WTC11 (cell line): Measurements from ENCODE around the gene HACD1. TPM values are rescaled to one million over a fixed set of nuclear protein-coding genes. Genes with fewer than 3 reads are reported as not detected.
A peak's percentile ranks its signal among the peaks of the same experiment; 100 is the strongest.

Experiments
- ATAC-seq: fragments of 200-7000 bp; cut with Tn5 transposase; 2 replicates; pipeline ENCODE4 v1.10.0; 2021; ENCODE audit warnings: mild to moderate bottlenecking, moderate library complexity
- CTCF ChIA-PET: fragments of 300-600 bp; sonication (Branson Sonifier 250); formaldehyde crosslinking; loops from one replicate; lab custom pipeline; 2021; ENCODE audit warnings: antibody characterized with exemption; lab: Charles Lee
- POLR2A ChIA-PET: fragments of 350-600 bp; sonication (Branson Sonifier 250); formaldehyde crosslinking; loops from one replicate; lab custom pipeline; 2021; ENCODE audit warnings: antibody characterized with exemption; lab: Charles Lee
- DNase-seq: peaks from one replicate; pipeline ENCODE4 v3.0.0; 2021; ENCODE audit warnings: low spot score
- H3K27ac Mint-ChIP-seq: 2 replicates; pipeline ENCODE4 v1.8.0; 2021; ENCODE audit warnings: mixed read lengths
- H3K27me3 Mint-ChIP-seq: 2 replicates; pipeline ENCODE4 v1.8.0; 2021; ENCODE audit warnings: low read depth, mild to moderate bottlenecking, moderate library complexity, mixed read lengths
- H3K36me3 Mint-ChIP-seq: 2 replicates; pipeline ENCODE4 v1.8.0; 2021; ENCODE audit warnings: mixed read lengths
- H3K4me1 Mint-ChIP-seq: 2 replicates; pipeline ENCODE4 v1.8.0; 2022; ENCODE audit warnings: mixed read lengths
- H3K4me3 Mint-ChIP-seq: 2 replicates; pipeline ENCODE4 v1.8.0; 2021; ENCODE audit warnings: mild to moderate bottlenecking, moderate library complexity, mixed read lengths
- H3K9me3 Mint-ChIP-seq: 2 replicates; pipeline ENCODE4 v1.8.0; 2021; ENCODE audit warnings: mixed read lengths
- AR ChIP-seq: fragments of 250-450 bp; sonication (Bioruptor Pico); IDR thresholded peaks from 2 replicates; pipeline ENCODE4 v1.9.0; 2021; ENCODE audit warnings: mild to moderate bottlenecking
- CREB1 ChIP-seq: sonication (generic); formaldehyde crosslinking; IDR thresholded peaks from 2 replicates; pipeline ENCODE4 v1.8.0; 2023; ENCODE audit warnings: mild to moderate bottlenecking, missing genetic modification reagents
- ELF4 ChIP-seq: sonication (generic); formaldehyde crosslinking; IDR thresholded peaks from 2 replicates; pipeline ENCODE4 v1.8.1; 2022; ENCODE audit warnings: low read depth, mild to moderate bottlenecking, moderate library complexity, missing genetic modification reagents
- FOXK1 ChIP-seq: sonication (generic); formaldehyde crosslinking; IDR thresholded peaks from 2 replicates; pipeline ENCODE4 v1.8.0; 2022; ENCODE audit warnings: mild to moderate bottlenecking, moderate library complexity, missing genetic modification reagents
- FOXP1 ChIP-seq: sonication (generic); formaldehyde crosslinking; IDR thresholded peaks from 2 replicates; pipeline ENCODE4 v1.8.0; 2022; ENCODE audit warnings: missing genetic modification reagents, mild to moderate bottlenecking, moderate library complexity, borderline replicate concordance
- JAZF1 ChIP-seq: fragments of 250-450 bp; sonication (Bioruptor Pico); IDR thresholded peaks from 2 replicates; pipeline ENCODE4 v1.9.0; 2021; ENCODE audit warnings: moderate library complexity, mild to moderate bottlenecking, inconsistent platforms
- JUN ChIP-seq: sonication (generic); formaldehyde crosslinking; IDR thresholded peaks from 2 replicates; pipeline ENCODE4 v1.8.0; 2023; ENCODE audit warnings: mild to moderate bottlenecking, missing genetic modification reagents
- NFE2L1 ChIP-seq: sonication (generic); formaldehyde crosslinking; IDR thresholded peaks from 2 replicates; pipeline ENCODE4 v1.8.1; 2023; ENCODE audit warnings: missing genetic modification reagents
- NR2C2 ChIP-seq: sonication (generic); formaldehyde crosslinking; IDR thresholded peaks from 2 replicates; pipeline ENCODE4 v1.8.0; 2022; ENCODE audit warnings: mild to moderate bottlenecking, missing genetic modification reagents
- NR3C1 ChIP-seq: sonication (generic); formaldehyde crosslinking; conservative IDR thresholded peaks from 2 replicates; pipeline ENCODE4 v1.8.1; 2023; ENCODE audit warnings: low read depth, mild to moderate bottlenecking, missing genetic modification reagents
- TCF7 ChIP-seq: sonication (generic); formaldehyde crosslinking; IDR thresholded peaks from 2 replicates; pipeline ENCODE4 v1.8.0; 2022; ENCODE audit warnings: mild to moderate bottlenecking, low read depth, missing genetic modification reagents, moderate library complexity
- ZNF317 ChIP-seq: sonication (generic); formaldehyde crosslinking; IDR thresholded peaks from 2 replicates; pipeline ENCODE4 v1.8.1; 2023; ENCODE audit warnings: low read depth, mild to moderate bottlenecking, moderate library complexity, missing genetic modification reagents, borderline replicate concordance
- ZNF532 ChIP-seq: fragments of 250-450 bp; sonication (Bioruptor Pico); IDR thresholded peaks from 2 replicates; pipeline ENCODE4 v1.9.0; 2021; ENCODE audit warnings: mild to moderate bottlenecking, borderline replicate concordance
- total RNA-seq: library from RNA; stranded (reverse); gene quantifications from 3 replicates; pipeline ENCODE4 v1.2.3, GENCODE V29; 2021
- TF ChIP-seq, protein P1 (sequence below): sonication (generic); formaldehyde crosslinking; IDR thresholded peaks from 2 replicates; pipeline ENCODE4 v1.8.0; 2022; ENCODE audit warnings: missing genetic modification reagents
- TF ChIP-seq, protein P2 (sequence below): sonication (generic); formaldehyde crosslinking; IDR thresholded peaks from 2 replicates; pipeline ENCODE4 v1.8.0; 2023; ENCODE audit warnings: missing genetic modification reagents
- TF ChIP-seq, protein P3 (sequence below): sonication (generic); formaldehyde crosslinking; IDR thresholded peaks from 2 replicates; pipeline ENCODE4 v1.8.1; 2023; ENCODE audit warnings: mild to moderate bottlenecking, missing genetic modification reagents, moderate library complexity

HACD1 gene
- total RNA-seq, 1 experiment from 2014 or later: 18.6 TPM

DNA sequence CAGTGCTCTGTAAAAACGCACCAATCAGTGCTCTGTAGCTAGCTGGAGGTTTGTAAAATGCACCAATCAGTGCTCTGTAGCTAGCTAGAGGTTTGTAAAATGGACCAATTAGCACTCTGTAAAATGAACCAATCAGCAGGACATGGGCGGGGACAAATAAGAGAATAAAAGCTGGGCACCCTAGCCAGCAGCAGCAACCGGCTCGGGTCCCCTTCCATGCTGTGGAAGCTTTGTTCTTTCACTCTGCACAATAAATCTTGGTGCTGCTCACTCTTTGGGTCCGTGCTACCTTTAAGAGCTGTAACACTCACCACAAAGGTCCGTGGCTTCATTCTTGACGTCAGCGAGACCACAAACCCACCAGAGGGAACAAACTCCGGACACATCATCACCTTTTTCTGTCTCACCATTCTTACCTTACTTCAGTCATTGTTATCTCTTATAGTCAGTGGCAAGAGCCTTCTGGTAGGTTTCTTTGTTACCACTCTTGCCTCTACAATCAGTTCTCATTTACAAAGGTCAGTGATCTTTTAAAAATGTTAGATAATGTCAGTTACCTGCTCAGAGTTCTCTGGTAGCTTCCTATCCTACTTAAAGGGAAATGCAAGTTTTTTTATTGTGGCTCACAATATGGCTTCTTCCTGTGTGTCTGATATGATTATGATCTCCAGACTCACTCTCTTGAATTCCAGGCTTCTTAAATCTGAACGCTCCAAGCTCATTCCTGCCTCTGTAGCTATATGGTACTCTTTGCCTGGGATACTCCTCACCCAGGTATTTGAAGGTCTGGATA, 31.3 kb upstream of the HACD1 start:
- DNase-seq (no peak), ATAC-seq (no peak)
- Mint-ChIP-seq H3K4me1 (peaks cover 41% of the 10 kb centered on the region), H3K27ac (peak overlapping the region; percentile 20; the same call in 1 of the 2 replicates), H3K4me3 (no peak overlapping the region), H3K36me3 (peaks cover 34% of the 10 kb centered on the region), H3K27me3 (no peaks in the 10 kb centered on the region), H3K9me3 (peaks cover 18% of the 10 kb centered on the region)
- TF ChIP-seq NR3C1 (CRISPR knock-in tag) (no peak), ZNF532 (CRISPR knock-in tag) (no peak), JUN (no peak), CREB1 (CRISPR knock-in tag) (no peak), NFE2L1 (CRISPR knock-in tag) (no peak)
- TF ChIP-seq, protein P1, sequence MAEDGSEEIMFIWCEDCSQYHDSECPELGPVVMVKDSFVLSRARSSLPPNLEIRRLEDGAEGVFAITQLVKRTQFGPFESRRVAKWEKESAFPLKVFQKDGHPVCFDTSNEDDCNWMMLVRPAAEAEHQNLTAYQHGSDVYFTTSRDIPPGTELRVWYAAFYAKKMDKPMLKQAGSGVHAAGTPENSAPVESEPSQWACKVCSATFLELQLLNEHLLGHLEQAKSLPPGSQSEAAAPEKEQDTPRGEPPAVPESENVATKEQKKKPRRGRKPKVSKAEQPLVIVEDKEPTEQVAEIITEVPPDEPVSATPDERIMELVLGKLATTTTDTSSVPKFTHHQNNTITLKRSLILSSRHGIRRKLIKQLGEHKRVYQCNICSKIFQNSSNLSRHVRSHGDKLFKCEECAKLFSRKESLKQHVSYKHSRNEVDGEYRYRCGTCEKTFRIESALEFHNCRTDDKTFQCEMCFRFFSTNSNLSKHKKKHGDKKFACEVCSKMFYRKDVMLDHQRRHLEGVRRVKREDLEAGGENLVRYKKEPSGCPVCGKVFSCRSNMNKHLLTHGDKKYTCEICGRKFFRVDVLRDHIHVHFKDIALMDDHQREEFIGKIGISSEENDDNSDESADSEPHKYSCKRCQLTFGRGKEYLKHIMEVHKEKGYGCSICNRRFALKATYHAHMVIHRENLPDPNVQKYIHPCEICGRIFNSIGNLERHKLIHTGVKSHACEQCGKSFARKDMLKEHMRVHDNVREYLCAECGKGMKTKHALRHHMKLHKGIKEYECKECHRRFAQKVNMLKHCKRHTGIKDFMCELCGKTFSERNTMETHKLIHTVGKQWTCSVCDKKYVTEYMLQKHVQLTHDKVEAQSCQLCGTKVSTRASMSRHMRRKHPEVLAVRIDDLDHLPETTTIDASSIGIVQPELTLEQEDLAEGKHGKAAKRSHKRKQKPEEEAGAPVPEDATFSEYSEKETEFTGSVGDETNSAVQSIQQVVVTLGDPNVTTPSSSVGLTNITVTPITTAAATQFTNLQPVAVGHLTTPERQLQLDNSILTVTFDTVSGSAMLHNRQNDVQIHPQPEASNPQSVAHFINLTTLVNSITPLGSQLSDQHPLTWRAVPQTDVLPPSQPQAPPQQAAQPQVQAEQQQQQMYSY (CRISPR knock-in tag): no peak
- TF ChIP-seq, protein P2, sequence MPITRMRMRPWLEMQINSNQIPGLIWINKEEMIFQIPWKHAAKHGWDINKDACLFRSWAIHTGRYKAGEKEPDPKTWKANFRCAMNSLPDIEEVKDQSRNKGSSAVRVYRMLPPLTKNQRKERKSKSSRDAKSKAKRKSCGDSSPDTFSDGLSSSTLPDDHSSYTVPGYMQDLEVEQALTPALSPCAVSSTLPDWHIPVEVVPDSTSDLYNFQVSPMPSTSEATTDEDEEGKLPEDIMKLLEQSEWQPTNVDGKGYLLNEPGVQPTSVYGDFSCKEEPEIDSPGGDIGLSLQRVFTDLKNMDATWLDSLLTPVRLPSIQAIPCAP (CRISPR knock-in tag): no peak
- ChIA-PET POLR2A (interaction anchor here (0.6 kb wide), 1 partner anchor 25 kb away, joined by 4 read pairs; no protein-coding TSS in a partner anchor), CTCF (interaction anchor here (0.6 kb wide), 1 partner anchor 25 kb away, joined by 3 read pairs; no protein-coding TSS in a partner anchor)

GRCh38 chr10:17647326-17647725, 30.2 kb upstream of the HACD1 start:
- Mint-ChIP-seq H3K27me3 (no peaks in the 10 kb centered on the region), H3K9me3 (peaks cover 9% of the 10 kb centered on the region), H3K36me3 (peaks cover 23% of the 10 kb centered on the region), H3K4me1 (peaks cover 43% of the 10 kb centered on the region), H3K4me3 (no peak overlapping the region), H3K27ac (no peak overlapping the region)
- ATAC-seq (no peak), DNase-seq (no peak)
- TF ChIP-seq, protein P3, sequence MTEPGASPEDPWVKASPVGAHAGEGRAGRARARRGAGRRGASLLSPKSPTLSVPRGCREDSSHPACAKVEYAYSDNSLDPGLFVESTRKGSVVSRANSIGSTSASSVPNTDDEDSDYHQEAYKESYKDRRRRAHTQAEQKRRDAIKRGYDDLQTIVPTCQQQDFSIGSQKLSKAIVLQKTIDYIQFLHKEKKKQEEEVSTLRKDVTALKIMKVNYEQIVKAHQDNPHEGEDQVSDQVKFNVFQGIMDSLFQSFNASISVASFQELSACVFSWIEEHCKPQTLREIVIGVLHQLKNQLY (CRISPR knock-in tag): no peak
- TF ChIP-seq FOXP1 (CRISPR knock-in tag) (no peak), ZNF317 (CRISPR knock-in tag) (no peak), TCF7 (CRISPR knock-in tag) (no peak), AR (no peak), NR2C2 (CRISPR knock-in tag) (no peak), FOXK1 (CRISPR knock-in tag) (no peak), ELF4 (CRISPR knock-in tag) (no peak), JAZF1 (CRISPR knock-in tag) (no peak)
- POLR2A ChIA-PET: no interaction called here
- CTCF ChIA-PET: no interaction called here
